ENCODE measurements around the gene TMEM236. TPM values are rescaled to one million over a fixed set of nuclear protein-coding genes. Genes with fewer than 3 reads are reported as not detected.

TMEM236 gene
- total and polyA plus RNA-seq, 9 of the 15 experiments (the other 6 are each of a cell fraction or from before 2014, with no cell fraction given), result 0.04 to 0.13 (median 0.04) TPM; not detected in 4

DNA sequence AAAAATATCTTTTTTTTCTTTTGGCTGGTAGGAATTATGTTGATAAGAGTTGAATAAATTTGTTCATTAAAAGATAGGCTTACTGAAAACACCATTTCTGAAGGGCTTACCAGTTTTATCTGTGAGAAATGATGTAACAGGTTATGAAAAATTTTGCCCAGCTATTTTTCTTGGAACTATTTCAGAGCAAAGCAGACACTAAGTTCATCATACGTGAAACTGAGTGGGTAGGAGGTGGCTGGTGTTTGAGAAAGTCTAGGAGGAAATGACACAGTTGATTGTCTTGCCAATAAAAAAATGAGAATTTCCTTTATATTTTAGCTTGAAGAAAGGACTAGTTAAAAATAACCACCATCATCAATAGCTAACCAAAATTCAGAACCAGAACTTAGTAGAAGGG is 51.0 kb downstream of the TMEM236 start:
- no peak for ATAC-seq
- intact Hi-C loops (cut with micrococcal nuclease), result no loop called here
- H3K4me3 ChIP-seq, result no peak overlapping the region
- POLR2A ChIA-PET, result no interaction called here
- H4K20me1 ChIP-seq (replicated peaks; ENCODE audit: control insufficient read depth, insufficient read depth, low read length), result no peaks in the 10 kb centered on the region
- H3K79me2 ChIP-seq (ENCODE audit: control insufficient read depth, insufficient read depth, low read length), result no peaks in the 10 kb centered on the region
- TF ChIP-seq TEAD4 (IDR thresholded peaks at IDR 0.05; ENCODE audit: low read length) (no peak), TEAD4 (CRISPR knock-in tag; IDR thresholded peaks at IDR 0.05; ENCODE audit: borderline replicate concordance) (no peak), GATAD2B (IDR thresholded peaks at IDR 0.05; ENCODE audit: borderline replicate concordance) (no peak)
- TF ChIP-seq, protein P1, sequence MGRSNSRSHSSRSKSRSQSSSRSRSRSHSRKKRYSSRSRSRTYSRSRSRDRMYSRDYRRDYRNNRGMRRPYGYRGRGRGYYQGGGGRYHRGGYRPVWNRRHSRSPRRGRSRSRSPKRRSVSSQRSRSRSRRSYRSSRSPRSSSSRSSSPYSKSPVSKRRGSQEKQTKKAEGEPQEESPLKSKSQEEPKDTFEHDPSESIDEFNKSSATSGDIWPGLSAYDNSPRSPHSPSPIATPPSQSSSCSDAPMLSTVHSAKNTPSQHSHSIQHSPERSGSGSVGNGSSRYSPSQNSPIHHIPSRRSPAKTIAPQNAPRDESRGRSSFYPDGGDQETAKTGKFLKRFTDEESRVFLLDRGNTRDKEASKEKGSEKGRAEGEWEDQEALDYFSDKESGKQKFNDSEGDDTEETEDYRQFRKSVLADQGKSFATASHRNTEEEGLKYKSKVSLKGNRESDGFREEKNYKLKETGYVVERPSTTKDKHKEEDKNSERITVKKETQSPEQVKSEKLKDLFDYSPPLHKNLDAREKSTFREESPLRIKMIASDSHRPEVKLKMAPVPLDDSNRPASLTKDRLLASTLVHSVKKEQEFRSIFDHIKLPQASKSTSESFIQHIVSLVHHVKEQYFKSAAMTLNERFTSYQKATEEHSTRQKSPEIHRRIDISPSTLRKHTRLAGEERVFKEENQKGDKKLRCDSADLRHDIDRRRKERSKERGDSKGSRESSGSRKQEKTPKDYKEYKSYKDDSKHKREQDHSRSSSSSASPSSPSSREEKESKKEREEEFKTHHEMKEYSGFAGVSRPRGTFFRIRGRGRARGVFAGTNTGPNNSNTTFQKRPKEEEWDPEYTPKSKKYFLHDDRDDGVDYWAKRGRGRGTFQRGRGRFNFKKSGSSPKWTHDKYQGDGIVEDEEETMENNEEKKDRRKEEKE (IDR thresholded peaks at IDR 0.05; ENCODE audit: borderline replicate concordance in 1 of 2, control insufficient read depth in 1 of 2, low read depth in 2 of 2, low read length in 1 of 2), result no peak
- TF ChIP-seq, protein P2, sequence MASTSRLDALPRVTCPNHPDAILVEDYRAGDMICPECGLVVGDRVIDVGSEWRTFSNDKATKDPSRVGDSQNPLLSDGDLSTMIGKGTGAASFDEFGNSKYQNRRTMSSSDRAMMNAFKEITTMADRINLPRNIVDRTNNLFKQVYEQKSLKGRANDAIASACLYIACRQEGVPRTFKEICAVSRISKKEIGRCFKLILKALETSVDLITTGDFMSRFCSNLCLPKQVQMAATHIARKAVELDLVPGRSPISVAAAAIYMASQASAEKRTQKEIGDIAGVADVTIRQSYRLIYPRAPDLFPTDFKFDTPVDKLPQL (IDR thresholded peaks at IDR 0.05; ENCODE audit: extremely low read depth, insufficient read length), result no peak
- TF ChIP-seq, protein P3, sequence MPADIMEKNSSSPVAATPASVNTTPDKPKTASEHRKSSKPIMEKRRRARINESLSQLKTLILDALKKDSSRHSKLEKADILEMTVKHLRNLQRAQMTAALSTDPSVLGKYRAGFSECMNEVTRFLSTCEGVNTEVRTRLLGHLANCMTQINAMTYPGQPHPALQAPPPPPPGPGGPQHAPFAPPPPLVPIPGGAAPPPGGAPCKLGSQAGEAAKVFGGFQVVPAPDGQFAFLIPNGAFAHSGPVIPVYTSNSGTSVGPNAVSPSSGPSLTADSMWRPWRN (IDR thresholded peaks at IDR 0.05; ENCODE audit: low read depth), result no peak
- TF ChIP-seq, protein P4, sequence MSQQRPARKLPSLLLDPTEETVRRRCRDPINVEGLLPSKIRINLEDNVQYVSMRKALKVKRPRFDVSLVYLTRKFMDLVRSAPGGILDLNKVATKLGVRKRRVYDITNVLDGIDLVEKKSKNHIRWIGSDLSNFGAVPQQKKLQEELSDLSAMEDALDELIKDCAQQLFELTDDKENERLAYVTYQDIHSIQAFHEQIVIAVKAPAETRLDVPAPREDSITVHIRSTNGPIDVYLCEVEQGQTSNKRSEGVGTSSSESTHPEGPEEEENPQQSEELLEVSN (IDR thresholded peaks at IDR 0.05; ENCODE audit: borderline replicate concordance in 1 of 2, extremely low read depth in 1 of 2, insufficient read depth in 1 of 2, insufficient read length in 1 of 2, low read depth in 1 of 2, low read length in 1 of 2, poor library complexity in 1 of 2, severe bottlenecking in 1 of 2), result no peak
- TF ChIP-seq, protein P5, sequence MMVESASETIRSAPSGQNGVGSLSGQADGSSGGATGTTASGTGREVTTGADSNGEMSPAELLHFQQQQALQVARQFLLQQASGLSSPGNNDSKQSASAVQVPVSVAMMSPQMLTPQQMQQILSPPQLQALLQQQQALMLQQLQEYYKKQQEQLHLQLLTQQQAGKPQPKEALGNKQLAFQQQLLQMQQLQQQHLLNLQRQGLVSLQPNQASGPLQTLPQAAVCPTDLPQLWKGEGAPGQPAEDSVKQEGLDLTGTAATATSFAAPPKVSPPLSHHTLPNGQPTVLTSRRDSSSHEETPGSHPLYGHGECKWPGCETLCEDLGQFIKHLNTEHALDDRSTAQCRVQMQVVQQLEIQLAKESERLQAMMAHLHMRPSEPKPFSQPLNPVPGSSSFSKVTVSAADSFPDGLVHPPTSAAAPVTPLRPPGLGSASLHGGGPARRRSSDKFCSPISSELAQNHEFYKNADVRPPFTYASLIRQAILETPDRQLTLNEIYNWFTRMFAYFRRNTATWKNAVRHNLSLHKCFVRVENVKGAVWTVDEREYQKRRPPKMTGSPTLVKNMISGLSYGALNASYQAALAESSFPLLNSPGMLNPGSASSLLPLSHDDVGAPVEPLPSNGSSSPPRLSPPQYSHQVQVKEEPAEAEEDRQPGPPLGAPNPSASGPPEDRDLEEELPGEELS (CRISPR knock-in tag; IDR thresholded peaks at IDR 0.05; ENCODE audit: borderline replicate concordance), result no peak
- no peaks in the 10 kb centered on the region for H3K9me3 ChIP-seq (replicated peaks; ENCODE audit: control insufficient read depth, insufficient read depth, low read depth, low read length)
- in situ Hi-C loops (cut with MboI), result no loop called here
- H3K27ac ChIP-seq (ENCODE audit: extremely low read depth, low read depth, low read length), result no peak overlapping the region
- H3K36me3 ChIP-seq (ENCODE audit: control insufficient read depth, insufficient read depth, low read length), result no peaks in the 10 kb centered on the region
- H3K9me1 ChIP-seq (ENCODE audit: control insufficient read depth, insufficient read depth, low read length), result no peaks in the 10 kb centered on the region
- no peak for FAIRE-seq
- BruUV-seq (replicated peaks), result no TSS peak
- H2AFZ ChIP-seq (ENCODE audit: low read depth, low read length), result no peak overlapping the region
- no peak overlapping the region for H3K4me2 ChIP-seq (ENCODE audit: insufficient read depth, low read length)
- DNase-seq (ENCODE audit: extremely low read depth in 1 of 4, low spot score in 3 of 4), result no peak
- H3K4me1 ChIP-seq (replicated peaks in 1 of 2; ENCODE audit: control insufficient read depth in 2 of 2, insufficient read depth in 2 of 2, low read length in 2 of 2), result no peaks in the 10 kb centered on the region; a peak in 2 of 5 replicates
- H3K27me3 ChIP-seq (ENCODE audit: control insufficient read depth in 2 of 2, insufficient read depth in 2 of 2, low read length in 2 of 2), result peaks cover 0 to 11% of the 10 kb centered on the region in 2 experiments; a peak in 4 of 5 replicates
- H3K9ac ChIP-seq (ENCODE audit: insufficient read depth in 1 of 2, low read depth in 2 of 2, low read length in 2 of 2), result no peak overlapping the region
- 5% methylated on average over 1 of the region's 1 CpG for WGBS (ENCODE audit: insufficient coverage, low coverage, missing lambda C conversion rate)
- CTCF ChIA-PET (ENCODE audit: low intra/inter-chr PET ratio), result no interaction called here
